Sigmoid colon (tissue), 4 donors: ENCODE data around the gene EPSTI1.

ENCODE experiments used
- POLR2AphosphoS5 ChIP-seq, 4 donors: sonication (generic); formaldehyde crosslinking; IDR thresholded peaks; one replicate each; pipeline ENCODE4 v1.6.1; 2017; ENCODE audit warnings: antibody characterized with exemption in 4 of 4
- TF ChIP-seq, protein P1 (sequence below), 4 experiments: fragments of 450-650 bp in 3 of 4; fragments of 200-600 bp in 1 of 4; IDR thresholded peaks; one replicate each; pipeline ENCODE4 v1.5.1; 2016 to 2019; ENCODE audit warnings: antibody characterized with exemption in 4 of 4, mild to moderate bottlenecking in 3 of 4, moderate library complexity in 2 of 4

DNA sequence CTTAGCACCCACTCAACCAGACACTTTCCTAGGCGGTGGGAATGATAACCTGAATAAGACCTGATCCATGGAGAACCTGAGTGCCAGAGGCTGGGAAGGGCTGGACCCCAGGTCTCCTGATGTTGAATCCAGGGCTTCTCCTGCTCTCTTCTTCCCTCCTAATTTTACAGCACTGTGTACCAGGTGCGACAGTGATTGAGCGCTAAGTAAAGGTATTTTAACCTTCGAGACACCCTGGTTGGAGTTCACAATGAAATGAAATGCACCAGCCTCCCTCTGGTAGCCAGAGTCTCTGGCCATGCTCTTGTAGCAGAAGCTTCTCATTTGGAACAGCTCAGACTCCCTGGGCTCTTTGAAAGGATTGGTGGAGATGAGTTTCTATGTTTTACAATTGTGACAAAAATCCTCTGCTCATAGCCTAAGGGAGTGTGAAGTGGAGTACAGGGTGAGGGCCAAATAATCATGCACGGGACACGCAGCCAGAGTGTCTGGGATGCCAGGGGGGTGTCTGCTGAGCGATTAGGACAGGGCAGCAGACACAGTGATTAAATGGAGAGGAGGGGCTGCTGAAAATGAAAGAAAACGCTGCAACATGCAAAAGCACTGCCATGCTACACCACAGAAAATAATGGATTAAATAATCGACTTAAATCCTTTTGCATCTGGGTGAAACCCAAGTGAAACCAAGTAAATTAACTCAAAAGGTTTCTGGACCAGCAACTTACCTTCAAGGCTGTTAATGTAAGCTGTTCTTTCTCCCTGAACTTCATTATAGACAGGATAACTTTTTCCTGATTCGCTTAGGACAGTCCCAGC, 126.9 kb downstream of the EPSTI1 start:
- TF ChIP-seq, protein P1, sequence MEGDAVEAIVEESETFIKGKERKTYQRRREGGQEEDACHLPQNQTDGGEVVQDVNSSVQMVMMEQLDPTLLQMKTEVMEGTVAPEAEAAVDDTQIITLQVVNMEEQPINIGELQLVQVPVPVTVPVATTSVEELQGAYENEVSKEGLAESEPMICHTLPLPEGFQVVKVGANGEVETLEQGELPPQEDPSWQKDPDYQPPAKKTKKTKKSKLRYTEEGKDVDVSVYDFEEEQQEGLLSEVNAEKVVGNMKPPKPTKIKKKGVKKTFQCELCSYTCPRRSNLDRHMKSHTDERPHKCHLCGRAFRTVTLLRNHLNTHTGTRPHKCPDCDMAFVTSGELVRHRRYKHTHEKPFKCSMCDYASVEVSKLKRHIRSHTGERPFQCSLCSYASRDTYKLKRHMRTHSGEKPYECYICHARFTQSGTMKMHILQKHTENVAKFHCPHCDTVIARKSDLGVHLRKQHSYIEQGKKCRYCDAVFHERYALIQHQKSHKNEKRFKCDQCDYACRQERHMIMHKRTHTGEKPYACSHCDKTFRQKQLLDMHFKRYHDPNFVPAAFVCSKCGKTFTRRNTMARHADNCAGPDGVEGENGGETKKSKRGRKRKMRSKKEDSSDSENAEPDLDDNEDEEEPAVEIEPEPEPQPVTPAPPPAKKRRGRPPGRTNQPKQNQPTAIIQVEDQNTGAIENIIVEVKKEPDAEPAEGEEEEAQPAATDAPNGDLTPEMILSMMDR (IDR thresholded peaks at IDR 0.05) = no peak
- no peak for TF ChIP-seq POLR2AphosphoS5 (IDR thresholded peaks at IDR 0.05)
